Measurements from ENCODE around the gene DHODH.

DHODH gene

GRCh38 chr16:72033437-72033836 is 24.9 kb downstream of the DHODH start:
- TF ChIP-seq ELF4 (IDR thresholded peaks at IDR 0.05) (no peak), FOXA1 (IDR thresholded peaks at IDR 0.05) (no peak), L3MBTL2 (conservative IDR thresholded peaks at IDR 0.05) (no peak), BHLHE40 (IDR thresholded peaks at IDR 0.05; ENCODE audit: borderline replicate concordance) (no peak), SUZ12 (IDR thresholded peaks at IDR 0.05) (no peak), SP1 (IDR thresholded peaks at IDR 0.05) (no peak), CTBP1 (IDR thresholded peaks at IDR 0.05; ENCODE audit: borderline replicate concordance) (no peak), NFRKB (IDR thresholded peaks at IDR 0.05) (no peak), ARNT (IDR thresholded peaks at IDR 0.05) (no peak), TARDBP (IDR thresholded peaks at IDR 0.05) (no peak), PKNOX1 (IDR thresholded peaks at IDR 0.05) (no peak), ZNF384 (IDR thresholded peaks at IDR 0.05) (no peak), FOXK2 (IDR thresholded peaks at IDR 0.05) (no peak), FOXM1 (IDR thresholded peaks at IDR 0.05; ENCODE audit: borderline replicate concordance) (no peak), HDGF (IDR thresholded peaks at IDR 0.05; ENCODE audit: borderline replicate concordance) (no peak), LEF1 (IDR thresholded peaks at IDR 0.05; ENCODE audit: borderline replicate concordance) (no peak)
- ChIA-PET CTCF (no interaction called here), POLR2A (no interaction called here)
- DNase-seq (ENCODE audit: extremely low spot score) = no peak

DNA sequence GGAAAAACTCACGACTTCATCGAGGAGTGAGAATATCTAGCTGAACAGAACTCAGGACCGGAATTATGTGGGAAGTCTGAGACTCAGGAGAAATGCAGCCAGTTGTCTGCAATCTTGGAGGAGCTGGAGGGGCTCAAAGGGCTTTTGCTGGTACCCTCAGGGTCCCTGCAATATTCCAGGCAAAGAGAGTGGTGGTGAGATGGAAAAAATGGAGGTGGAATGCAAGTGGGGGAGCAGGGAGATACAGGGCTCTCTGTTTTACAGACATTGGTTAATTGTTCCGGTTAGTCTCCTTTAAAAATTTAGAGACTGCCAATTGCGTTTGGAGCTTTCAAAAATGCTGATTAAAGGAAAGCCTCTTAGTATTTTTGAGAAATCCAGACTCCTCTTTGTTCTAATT is 27.6 kb downstream of the DHODH start:
- no peak for TF ChIP-seq SP1 (IDR thresholded peaks at IDR 0.05)
- TF ChIP-seq L3MBTL2 (conservative IDR thresholded peaks at IDR 0.05) = no peak
- TF ChIP-seq NFRKB (IDR thresholded peaks at IDR 0.05) = no peak
- POLR2A ChIA-PET = no interaction called here
- no peak for DNase-seq (ENCODE audit: extremely low spot score)
- CTCF ChIA-PET = no interaction called here

- POLR2A ChIA-PET = no interaction called here
- DNase-seq (ENCODE audit: extremely low spot score) = no peak
- CTCF ChIA-PET = no interaction called here
- no peak for TF ChIP-seq ARNT (IDR thresholded peaks at IDR 0.05)
- no peak for TF ChIP-seq ELF4 (IDR thresholded peaks at IDR 0.05)
- TF ChIP-seq LEF1 (IDR thresholded peaks at IDR 0.05; ENCODE audit: borderline replicate concordance) = no peak
- TF ChIP-seq PKNOX1 (IDR thresholded peaks at IDR 0.05) = no peak
- no peak for TF ChIP-seq CTBP1 (IDR thresholded peaks at IDR 0.05; ENCODE audit: borderline replicate concordance)
- no peak for TF ChIP-seq L3MBTL2 (conservative IDR thresholded peaks at IDR 0.05)
- TF ChIP-seq ZNF384 (IDR thresholded peaks at IDR 0.05) = no peak
- no peak for TF ChIP-seq FOXM1 (IDR thresholded peaks at IDR 0.05; ENCODE audit: borderline replicate concordance)
- TF ChIP-seq SUZ12 (IDR thresholded peaks at IDR 0.05) = no peak
- no peak for TF ChIP-seq NFRKB (IDR thresholded peaks at IDR 0.05)
- no peak for TF ChIP-seq TARDBP (IDR thresholded peaks at IDR 0.05)
- TF ChIP-seq SP1 (IDR thresholded peaks at IDR 0.05) = no peak
- TF ChIP-seq HDGF (IDR thresholded peaks at IDR 0.05; ENCODE audit: borderline replicate concordance) = no peak
- no peak for TF ChIP-seq FOXK2 (IDR thresholded peaks at IDR 0.05)
- TF ChIP-seq FOXA1 (IDR thresholded peaks at IDR 0.05) = no peak
- TF ChIP-seq BHLHE40 (IDR thresholded peaks at IDR 0.05; ENCODE audit: borderline replicate concordance) = no peak
Measured at GRCh38 chr16:72042157-72042660, 33.7 kb downstream of the DHODH start.

- DNase-seq (ENCODE audit: extremely low spot score) = no peak
- ChIA-PET CTCF (no interaction called here), POLR2A (no interaction called here)
- TF ChIP-seq SUZ12 (IDR thresholded peaks at IDR 0.05) (no peak), L3MBTL2 (conservative IDR thresholded peaks at IDR 0.05) (no peak), FOXA1 (IDR thresholded peaks at IDR 0.05) (no peak)
Measured at GRCh38 chr16:72043058-72043457, 34.5 kb downstream of the DHODH start.

- CTCF ChIA-PET = no interaction called here
- no peak for DNase-seq (ENCODE audit: extremely low spot score)
Measured at GRCh38 chr16:72043539-72043938, 35.0 kb downstream of the DHODH start.

GRCh38 chr16:72044296-72044695 is 35.8 kb downstream of the DHODH start:
- no peak for DNase-seq (ENCODE audit: extremely low spot score)
- CTCF ChIA-PET = no interaction called here
- TF ChIP-seq CTBP1 (IDR thresholded peaks at IDR 0.05; ENCODE audit: borderline replicate concordance) (no peak), L3MBTL2 (conservative IDR thresholded peaks at IDR 0.05) (no peak), FOXA1 (IDR thresholded peaks at IDR 0.05) (no peak)
- POLR2A ChIA-PET = no interaction called here

More at GRCh38 chr16:72043539-72043938, 35.0 kb downstream of the DHODH start:
- TF ChIP-seq BHLHE40 (IDR thresholded peaks at IDR 0.05; ENCODE audit: borderline replicate concordance) (no peak), CTBP1 (IDR thresholded peaks at IDR 0.05; ENCODE audit: borderline replicate concordance) (no peak), FOXM1 (IDR thresholded peaks at IDR 0.05; ENCODE audit: borderline replicate concordance) (no peak), ZNF384 (IDR thresholded peaks at IDR 0.05) (no peak), FOXK2 (IDR thresholded peaks at IDR 0.05) (no peak), SUZ12 (IDR thresholded peaks at IDR 0.05) (no peak), PKNOX1 (IDR thresholded peaks at IDR 0.05) (no peak), TARDBP (IDR thresholded peaks at IDR 0.05) (no peak), HDGF (IDR thresholded peaks at IDR 0.05; ENCODE audit: borderline replicate concordance) (no peak), ELF4 (IDR thresholded peaks at IDR 0.05) (no peak), NFRKB (IDR thresholded peaks at IDR 0.05) (no peak), SP1 (IDR thresholded peaks at IDR 0.05) (no peak), L3MBTL2 (conservative IDR thresholded peaks at IDR 0.05) (no peak), FOXA1 (IDR thresholded peaks at IDR 0.05) (no peak), ARNT (IDR thresholded peaks at IDR 0.05) (no peak), LEF1 (IDR thresholded peaks at IDR 0.05; ENCODE audit: borderline replicate concordance) (no peak)
- POLR2A ChIA-PET = no interaction called here

Measured in HEK293T (cell line).